T-helper 9 cell (primary cell): ENCODE data around the gene ABCC12.

Source experiments
- DNase-seq: peaks from one replicate; pipeline ENCODE4 v3.0.0-alpha.2; 2020

Gene ABCC12

DNA sequence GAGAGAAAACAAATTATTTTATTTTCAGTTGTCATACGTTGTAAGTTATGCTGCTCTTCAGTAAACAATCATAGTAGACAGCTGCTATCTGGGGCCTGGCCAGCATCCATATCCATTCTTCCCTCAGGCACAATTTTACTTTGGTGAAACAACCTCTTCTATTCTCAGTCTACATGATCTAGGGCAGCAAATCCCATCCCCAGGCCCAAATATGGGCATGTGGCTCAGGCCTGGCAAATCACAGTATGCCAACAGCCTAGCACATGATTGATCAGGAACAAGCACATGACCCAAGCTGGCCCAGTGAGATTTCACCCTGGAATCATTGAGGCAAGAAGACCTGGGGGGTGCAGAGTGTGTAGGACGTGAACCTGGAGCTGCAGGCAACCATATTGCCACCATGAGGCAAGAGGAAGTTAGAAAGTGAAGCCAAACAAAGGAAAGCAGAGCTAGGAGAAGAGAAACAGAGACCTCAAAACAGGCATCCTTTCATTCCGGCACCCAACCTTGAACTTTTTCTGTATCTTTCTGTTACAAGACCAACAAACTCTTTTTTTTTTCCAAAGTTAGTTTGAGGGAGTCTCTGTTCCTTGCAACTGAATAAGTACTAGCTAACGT, 10.3 kb upstream of the ABCC12 start:
- no peak for DNase-seq

DNA sequence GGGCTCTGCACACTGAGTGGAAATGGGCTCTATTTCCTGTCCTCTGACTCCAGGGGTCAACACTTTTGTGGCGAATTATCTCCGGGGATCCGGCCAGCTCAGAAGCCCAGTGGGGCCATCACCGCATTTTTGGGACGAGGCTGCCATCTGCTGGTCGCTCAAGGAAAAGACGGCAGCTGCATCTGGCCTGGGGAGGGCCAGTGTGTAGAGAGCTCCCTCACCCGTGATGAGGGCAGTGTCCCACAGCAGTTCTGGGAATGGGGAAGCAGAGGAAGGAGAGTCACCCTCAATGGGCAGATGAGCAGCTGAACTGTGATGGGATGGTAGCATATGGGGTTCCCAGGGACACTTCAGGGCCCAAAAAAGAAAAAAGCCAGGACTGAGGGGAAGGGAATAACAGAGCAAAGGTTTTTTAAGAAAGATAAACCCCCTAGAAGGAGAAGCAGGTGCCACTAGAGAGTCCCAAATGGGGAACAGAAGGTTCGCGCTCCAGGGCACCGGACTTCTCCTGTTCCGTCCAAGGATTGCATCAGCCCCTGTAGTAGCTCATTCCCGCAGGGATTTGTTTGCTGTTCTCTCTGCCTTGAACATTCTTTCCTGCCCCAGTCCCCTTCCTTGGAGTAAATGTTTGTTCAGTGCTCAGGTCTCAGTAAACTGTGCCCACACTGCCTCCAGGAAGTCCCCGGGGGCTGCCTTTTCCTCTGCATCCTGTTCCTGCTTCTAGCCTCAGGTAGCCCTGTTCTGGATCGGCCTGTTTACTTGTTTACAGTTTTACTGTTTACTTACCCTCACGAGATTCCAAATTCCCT, 9.3 kb upstream of the ABCC12 start:
- peak; percentile 62 for DNase-seq

DNA sequence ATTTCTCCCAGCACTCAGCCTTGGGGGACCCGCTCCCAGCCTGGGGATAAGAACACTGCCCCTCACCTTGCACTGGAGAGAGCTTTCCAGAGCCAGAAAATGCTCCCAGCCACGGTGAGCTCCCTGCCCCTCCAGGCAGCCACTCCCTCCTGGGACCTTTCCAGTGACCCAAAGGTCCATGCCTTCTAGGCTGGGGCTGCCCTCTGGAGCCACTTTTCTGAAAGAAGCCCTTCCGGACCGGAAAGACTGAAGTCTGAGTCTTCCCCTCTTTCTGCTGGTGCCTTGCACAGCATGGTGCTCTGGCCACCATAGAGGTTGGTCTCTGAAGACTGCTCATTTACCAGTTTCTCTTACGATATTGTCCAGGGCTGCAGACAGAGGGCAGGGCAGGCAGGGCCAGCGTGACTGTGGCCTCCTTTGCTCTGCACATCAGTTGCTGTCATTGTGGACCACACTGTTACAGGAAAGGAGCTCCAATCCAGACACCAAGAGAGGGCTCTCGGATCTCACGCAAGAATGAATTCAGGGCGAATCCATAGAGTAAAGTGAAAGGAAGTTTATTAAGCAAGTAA, 7.1 kb upstream of the ABCC12 start:
- no peak for DNase-seq

DNA sequence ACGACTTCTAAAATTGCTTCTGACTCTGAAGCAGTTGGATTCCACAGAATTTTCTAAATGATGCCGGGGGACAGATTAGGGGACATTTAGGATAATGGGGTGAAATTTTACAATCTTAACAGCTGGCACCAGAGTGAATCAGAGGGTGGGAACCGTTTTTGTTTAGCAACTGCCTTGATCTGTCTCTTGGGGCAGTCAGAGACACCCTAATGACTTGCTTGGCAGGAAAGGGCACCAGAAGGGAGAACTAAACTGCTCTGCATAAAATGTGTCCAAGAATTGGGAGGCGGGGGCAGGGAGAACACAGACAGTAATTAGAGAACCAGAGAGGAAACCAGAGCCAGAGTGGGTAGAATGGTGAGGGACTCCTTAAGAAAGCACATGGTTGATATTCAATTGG, 6.1 kb upstream of the ABCC12 start:
- DNase-seq = no peak

DNA sequence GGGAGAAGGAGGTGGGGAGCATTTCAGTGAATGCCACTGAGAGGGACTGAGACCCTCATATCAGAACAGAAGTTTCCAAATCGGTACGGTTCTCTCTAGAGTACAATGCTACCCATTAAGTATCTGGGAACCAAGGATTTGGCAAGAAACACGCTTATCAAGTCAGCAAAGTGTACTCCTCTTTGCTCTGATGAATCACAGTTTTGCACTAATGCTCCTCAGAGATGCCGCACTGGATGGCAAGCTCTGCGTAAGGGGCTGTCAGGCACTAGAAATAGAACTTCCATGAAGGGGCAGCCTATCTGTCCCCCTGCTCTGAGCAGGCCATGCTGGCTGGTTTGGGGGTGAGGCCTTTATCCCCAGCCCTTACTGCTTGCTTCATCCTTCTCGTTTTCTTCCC, 4.8 kb upstream of the ABCC12 start:
- no peak for DNase-seq

DNA sequence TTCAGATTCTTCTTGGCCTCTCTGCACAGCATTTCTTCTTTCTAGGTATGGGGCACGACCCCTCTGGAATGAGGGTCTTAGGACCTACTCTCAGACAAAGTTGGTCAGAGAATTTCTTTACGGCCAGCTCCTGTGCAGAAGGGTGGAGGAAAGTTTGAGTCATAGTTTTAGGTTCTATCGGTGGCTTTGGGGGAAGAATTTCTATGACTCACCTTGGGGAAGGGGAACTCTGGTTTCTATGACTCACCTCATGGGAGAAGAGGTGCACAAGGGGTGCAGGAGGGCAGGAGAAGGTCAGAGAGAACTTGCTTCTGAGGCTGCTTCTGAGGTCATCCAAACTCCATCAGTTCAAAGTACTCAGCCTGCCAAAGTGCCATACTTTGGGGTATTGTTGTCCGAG, 2.5 kb upstream of the ABCC12 start:
- DNase-seq = no peak

DNA sequence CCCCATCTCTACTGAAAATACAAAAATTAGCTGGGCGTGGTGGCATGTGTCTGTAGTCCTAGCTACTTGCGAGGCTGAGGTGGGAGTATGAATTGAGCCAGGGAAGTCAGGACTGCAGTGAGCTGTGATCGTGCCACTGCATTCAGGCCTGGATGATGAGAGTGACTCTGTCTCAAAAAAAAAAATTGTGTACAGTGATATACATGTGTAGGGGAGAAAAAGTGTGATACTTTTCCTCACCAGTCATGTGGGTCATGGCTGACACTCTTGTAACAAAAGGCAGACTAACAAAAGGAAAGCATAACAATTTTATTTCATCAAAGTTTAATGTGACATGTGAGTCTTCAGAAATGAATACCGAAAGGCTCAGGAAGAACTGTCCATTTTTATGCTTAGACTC, 2.0 kb upstream of the ABCC12 start:
- no peak for DNase-seq

DNA sequence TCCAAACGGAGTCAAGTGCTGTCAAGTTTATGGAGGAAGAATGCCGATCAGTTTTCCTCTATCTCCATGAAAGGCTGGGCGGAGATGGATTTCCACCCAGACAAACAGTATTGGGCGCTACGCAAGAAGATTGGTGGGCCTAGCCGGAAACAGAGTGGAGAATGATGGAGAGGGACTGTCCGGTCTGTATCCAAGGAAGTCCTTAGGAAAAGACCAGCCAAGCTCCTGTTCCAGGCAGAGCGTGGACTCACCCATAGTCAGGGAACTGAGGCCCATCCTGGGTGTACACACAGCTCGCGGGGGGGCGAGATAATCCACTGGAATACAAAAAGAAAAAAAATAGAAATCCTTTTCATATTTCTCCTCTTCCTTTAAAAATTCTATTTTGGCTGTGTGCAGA, 1.5 kb upstream of the ABCC12 start:
- no peak for DNase-seq

DNA sequence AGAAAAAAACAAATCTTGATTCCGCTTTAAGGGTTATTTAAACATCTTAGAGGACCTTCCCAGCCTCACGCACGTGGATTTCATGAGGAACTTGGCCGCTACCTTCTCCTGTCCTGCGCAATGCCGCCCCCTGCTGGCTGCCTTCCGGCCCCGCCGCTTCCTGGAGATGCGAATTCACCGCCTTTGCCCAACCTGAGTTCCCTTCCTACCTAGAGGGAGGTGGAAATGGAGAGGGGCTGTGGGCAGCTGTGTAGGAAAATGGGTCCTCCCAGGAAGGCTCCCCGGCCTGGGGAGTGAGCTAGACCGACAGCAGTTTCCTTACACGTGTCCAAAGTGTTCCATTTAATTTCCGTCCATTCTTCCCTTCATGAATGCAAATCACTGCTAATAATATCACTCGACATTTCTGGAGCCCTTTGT, 1.0 kb upstream of the ABCC12 start:
- peak; percentile 85 for DNase-seq

DNA sequence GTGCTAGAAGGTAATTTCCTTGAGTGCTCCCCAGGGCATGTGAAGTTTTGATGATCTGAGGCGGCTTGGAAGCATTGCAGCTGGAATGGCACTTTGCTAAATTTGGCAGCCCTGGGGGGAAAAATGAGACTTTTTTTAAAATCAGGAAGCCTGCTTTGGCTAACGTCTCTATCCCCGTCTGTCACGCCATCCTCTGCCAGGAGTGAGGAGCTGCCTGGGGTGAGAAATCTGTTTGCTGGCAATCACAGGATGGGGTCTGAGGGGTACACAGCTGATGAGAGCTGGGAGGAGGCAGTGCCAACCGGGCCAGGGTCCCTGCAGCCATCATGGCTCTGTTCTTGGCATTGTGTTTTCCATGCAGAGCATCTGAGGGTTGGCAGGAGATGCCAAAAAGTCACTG, 2.0 kb downstream of the ABCC12 start:
- DNase-seq = no peak

DNA sequence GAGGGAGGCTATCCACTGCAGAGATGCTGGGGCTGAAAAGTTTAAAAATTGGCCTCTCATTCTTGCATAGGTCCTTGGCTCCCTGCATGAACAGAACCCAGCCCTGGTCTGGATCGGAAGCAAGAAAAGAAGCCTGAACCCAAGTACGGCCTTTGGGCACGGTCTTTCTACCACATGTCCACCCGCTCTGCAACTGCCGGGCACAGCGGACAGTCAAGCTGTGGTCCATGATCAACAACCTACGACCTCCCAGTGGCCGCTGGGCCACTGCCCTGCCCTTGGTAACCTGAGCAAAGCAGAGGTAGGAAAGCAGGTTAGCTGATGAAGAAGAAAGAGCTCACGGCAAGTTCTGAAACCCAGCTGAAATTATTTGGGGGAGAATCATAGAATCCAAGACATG, 3.6 kb downstream of the ABCC12 start:
- DNase-seq = no peak

DNA sequence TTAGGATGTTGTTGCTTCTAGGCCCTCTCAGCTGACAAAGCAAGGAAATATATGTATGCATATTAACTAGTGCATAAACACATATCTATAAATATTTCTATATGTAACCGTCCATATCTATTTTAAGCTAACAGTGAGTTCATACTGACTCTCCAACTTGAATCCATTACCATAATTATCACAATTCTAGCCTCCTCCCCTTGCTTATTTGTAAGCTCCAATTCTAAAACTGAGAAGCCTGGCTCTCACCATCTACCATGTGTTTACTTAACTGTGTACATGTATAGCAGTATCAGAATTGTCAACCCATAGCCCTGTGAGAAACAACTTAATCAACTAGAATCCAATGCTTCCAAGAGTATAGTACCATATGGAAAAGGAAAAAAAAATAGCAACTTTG, 5.1 kb downstream of the ABCC12 start:
- DNase-seq = no peak

DNA sequence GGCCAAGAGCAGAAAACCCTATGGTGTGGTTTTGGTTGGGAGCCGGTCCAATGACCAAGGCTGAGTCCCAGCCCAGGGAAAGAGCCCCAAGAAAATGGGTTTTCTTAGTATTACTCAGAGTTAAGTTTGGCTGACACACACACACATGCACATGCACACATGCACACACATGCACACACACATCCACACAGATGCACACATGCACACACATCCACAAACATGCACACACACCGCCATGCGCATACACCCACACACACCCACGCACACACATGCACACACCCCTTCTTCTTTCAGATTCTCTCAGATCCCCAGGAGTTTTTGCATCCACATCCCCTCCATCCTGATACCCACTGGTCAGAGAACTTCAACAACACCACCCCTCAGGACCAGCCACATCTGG, 9.1 kb downstream of the ABCC12 start:
- no peak for DNase-seq

DNA sequence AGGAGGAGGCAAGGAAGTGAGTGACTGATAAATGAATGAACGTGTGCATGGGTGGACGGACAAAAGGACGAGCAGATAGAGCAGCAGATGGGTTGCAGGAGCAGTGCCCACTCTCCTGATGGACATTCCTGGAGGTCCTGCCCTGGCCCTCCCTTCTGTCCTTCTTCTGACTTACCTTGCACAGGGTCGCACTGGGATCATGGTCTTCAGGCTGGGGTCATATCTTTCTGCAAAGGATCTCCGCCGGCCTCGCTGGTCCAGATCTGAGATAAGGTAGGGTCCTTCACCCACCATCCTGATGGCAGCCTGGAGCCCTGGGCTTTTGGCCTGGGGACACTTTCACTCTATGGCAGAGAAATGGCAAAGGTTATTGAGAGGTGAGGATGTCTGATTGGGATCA, 9.7 kb downstream of the ABCC12 start:
- no peak for DNase-seq

DNA sequence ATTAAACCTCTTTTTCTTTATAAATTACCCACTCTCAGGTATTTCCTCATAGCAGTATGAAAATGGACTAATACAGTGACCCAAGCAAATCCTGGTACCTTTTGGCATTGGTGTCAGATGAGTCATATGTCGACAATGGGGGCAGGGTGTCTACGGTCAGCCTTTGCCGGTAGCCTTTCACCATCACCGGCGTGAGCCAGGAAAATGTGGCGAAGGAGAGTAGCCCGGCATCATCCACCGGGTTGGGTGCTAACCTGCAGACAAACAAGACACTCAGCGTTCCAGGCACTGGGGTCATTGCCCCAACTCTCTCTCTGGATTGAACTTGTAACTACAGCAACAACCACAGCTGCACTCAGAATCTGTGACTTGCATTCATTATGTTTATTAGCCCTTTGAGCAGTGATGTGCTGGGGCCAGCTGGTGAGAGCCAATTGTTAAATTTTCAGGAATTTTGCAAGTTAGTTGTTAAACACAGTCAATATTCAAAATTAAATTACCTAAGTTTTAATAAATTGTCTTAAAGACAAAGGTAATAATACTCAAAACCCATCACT, 11.9 kb downstream of the ABCC12 start:
- DNase-seq = no peak

DNA sequence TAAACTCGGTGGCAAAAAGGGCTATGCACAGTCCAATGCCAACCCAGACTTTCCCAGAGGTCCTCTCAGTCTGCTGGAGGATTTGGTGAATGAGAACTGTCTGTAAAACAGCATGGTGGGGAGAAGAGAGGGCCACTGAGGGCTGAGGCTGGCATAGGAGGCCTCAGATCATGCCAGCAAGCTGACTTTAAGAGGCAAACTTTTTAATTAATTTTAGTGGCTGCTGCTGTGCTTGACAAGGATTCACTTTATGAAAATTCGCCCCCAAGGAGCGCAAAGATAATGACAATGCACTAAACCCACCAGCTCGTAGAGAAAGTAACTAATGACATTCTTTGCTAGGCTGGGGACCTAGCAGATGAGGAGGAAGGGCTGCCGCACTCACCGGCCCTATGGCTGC, 15.0 kb downstream of the ABCC12 start:
- no peak for DNase-seq

DNA sequence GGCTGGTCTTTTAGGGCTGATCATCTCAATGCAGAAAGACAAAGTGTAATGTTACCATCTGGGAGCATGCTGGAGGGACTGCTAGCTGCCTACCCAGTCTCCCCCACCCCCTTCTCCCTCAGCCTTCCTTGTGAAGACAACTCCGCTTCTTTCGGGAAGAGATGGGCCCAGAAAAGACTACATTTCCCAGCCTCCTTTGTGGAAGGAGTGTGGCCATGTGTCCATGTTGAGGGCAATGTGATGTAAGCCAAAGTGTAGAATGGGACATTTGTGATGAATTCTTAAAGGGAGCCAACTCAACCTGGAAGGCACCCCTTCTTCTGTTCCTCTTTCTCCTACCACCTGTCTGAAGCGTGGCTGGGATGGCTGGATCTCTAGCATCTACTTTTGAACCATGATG, 16.3 kb downstream of the ABCC12 start:
- no peak for DNase-seq

DNA sequence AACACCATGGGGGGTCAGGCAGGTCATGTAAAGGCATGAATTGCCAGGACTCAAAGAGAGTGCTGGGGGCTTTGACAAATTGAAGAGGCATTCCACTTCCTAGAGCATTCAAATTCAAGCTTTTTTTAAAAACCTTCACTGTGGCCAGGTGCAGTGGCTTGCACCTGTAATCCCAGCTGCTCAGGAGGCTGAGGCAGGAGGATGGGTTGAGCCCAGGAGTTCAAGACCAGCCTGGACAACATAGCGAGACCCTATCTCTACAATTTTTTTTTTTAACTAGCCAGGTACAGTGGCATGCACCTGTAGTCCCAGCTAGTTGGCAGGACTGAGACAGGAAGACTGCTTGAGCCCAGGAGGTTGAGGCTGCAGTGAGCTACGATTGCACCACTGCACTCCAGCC, 17.2 kb downstream of the ABCC12 start:
- DNase-seq = no peak

DNA sequence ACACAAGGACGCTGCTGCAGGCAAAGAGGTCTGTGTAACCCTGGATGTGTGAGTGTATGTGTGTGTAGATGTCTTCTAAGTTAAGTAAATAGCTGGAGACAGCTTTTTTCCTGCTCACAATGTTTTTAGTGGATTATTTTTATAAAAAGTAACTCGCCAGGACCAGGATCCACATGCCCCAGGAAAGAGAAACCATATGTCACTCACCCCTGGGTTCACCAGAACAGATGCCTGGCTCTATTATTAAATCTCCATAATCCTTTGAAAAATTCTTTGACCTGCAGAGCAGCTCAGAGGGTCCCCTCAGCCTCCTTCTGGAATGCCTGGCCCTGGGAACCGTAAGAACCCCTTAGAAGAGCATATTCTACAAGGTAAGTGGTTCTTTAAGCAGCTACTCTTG, 18.0 kb downstream of the ABCC12 start:
- DNase-seq = no peak

DNA sequence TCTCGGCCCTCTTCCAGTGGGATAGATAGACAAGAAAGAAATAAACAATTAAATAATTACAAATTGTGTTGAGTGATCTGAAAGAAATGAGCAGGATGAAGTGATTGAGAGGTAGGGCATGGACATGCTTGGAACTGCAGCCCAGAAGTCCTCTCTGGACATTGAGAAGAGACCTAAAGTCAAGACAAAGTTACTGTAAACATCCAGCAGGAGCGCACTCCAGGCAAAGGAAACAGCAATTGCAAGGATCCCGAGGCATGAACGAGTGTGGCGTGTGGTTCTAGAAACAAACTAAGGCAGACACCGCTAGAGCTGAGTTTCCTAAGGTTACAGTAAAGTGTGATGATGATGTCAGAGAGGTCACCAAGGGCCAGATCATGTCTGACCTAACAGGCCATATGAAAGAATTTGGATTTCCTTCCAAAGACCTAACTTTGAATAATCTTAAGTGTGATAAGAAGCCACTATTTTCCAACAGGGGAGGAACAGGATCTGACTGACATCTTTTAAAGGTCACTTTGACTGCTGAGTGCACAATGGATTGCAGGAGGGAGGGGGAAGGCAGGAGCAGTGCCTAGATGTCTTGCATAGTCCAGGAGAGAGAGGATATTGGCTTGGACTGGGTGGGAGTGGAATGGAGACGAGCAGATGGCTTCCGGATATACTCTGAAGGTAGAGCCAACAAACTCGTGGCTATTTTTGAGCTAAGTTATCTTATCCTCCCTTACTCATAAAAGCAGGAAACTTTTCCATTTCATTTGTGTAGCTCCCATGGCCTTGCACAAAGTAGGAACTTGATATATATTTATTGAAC, 19.0 kb downstream of the ABCC12 start:
- no peak for DNase-seq

DNA sequence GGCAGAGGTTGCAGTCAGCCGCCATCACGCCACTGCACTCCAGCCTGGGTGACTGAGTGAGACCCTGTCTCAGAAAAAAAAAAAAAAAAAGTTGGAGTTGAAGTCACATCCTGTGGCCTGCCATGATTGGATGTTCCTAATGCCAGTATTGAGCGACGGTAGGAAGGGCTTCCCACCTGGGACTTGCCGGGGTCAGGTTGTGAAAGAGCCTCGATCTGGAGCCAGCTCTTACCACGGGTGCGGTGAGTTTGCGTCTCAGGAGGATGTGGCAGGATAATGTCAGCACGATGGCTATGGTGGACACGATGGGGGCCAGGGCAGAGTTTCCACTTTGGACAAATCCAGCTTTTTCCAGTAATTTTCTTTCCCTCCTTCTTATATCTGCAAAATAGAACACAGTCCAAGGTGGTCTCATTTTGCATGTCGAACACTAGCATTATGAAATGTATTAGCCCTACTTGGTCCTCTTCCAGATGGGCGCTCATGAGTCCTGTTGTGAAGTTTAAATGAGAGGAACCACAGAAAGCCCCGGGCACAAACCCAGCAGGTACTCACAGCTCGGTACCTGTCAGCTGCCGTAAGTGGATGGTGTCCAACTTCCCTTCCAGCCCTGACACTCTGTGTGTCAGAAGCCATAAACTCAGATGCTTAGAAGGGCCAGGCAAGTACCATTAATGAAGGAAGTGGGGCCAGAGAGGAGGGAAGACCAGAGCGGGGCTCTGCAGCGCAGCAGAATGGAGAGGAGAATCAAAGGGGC, 22.2 kb downstream of the ABCC12 start:
- no peak for DNase-seq

DNA sequence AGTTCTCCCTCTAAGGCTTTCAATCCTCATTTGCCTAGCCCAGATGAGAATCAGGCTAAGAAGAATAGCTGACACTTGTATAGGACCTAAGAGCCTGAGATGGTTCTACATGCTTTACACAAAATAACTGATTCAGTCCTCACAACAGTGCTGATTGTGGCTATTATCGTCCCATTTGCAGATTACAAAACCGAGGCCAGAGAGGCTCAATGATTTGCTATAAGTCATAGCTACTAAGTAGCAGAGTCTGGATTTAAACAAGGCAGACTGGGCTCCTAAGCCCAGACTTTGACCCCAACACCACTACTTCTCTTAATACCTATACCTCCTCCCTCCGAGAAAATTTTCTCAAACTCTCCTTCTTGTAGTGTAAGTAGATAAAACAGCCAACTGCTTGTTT, 23.1 kb downstream of the ABCC12 start:
- DNase-seq = no peak
